ENCODE results near the gene EML6. TPM values are rescaled to one million over a fixed set of nuclear protein-coding genes. Genes with fewer than 3 reads are reported as not detected.
"Not testable (repeated sequence)": the region's sequence is repeated elsewhere in the genome, so short reads cannot be mapped to it uniquely, and the experiment has no call there.

EML6 gene
- total RNA-seq, 1 donor from 2014 or later, result 1.6 TPM

DNA sequence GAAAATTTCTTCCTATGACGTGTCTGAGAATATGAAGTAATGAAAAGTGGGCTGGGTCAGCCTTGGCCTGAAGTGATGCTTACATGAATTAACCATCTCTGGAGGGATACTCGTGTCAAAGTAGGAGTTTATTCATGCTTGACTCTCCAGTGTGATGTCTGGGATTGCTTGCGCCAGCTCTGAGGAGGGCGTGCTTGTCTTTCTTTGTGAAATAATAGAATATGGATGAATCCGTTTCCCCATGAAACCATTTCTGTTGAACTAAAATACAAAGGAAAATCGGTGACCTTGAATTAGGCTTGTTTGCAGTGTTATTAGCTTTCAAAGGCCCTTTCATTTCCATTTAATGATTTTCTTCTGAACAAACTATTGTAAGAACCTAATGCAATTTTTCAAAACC lies 77.9 kb downstream of the EML6 start:
- no peak for DNase-seq (ENCODE audit: low read depth)

- no peak for DNase-seq (ENCODE audit: low read depth)
Measured at GRCh38 chr2:54803783-54804751, 80.6 kb downstream of the EML6 start.

DNA sequence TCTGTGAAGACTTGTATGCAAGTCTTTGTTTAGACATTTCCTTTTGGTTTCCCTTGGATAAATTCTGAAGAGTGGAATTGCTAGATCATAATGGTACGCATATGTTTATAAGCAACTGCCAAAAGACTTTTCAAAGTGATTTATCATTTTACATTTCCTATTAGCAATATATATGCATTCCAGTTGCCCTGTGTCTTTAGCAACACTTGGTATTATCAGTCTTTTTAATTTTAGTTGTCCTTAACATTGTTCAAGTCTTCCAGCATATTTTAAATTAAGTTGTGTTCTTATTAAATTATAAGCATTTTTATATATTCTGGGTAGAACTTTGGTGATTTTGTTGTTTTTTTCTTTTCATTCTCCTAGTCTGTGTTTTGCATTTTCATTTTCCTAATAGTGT lies 81.8 kb downstream of the EML6 start:
- no peak for DNase-seq (ENCODE audit: low read depth)

DNA sequence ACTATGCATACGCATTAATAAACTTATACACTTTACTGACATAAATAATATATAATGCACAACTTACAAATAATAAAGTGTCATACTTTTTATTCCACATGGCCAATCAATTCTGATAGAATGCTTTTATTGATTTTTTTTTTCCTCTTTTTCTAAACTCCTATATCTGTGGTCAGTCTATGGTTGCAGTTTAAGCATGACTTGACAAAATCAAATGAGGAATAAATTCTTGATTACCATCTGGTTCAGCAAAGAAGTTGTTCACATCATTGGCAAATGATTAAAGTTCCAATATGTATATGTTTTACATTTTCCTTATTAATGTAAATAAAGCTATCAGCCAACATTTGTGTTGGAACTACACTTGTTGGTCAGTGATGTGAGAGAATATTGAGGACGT lies 83.5 kb downstream of the EML6 start:
- no peak for DNase-seq (ENCODE audit: low read depth)

DNA sequence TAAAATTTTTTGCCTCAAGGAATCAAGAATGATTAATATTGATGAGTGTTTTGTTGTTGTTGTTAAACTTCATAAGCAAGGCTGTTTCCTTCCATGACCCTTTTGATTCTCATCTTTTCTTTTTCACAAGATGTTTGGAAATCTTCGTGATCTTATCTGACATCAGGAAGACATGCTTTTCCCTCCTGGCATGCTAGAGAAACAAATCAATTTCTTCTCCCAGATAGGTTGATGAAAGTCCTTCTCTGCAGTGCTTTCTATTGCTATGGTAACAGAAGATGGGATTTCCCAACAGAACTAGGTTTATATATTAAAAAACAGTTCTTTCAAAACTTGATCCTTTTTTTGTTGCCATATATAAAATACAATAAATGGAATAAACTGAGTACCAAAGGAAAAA lies 85.2 kb downstream of the EML6 start:
- DNase-seq (ENCODE audit: low read depth), result peak; percentile 7

GRCh38 chr2:54809819-54810218 lies 86.4 kb downstream of the EML6 start:
- DNase-seq (ENCODE audit: low read depth), result peak; percentile 44

DNA sequence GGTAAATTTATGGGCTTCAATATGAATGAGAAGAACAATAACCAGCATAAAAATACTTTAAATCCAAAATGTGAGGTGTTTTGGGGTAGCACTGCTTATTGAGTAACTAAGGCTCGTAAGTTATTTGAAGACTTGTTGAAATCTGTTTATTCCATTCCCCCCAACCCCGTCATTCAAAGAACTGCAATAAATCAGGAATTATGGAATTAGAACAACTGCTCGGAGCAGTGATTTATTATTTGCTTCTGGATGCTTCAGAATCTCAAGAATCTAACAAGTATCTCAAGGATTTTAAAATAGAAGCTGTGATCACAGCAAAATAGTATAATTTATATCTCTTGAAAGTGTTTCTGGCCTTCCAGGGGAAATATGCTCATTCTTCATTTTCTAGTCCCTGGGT lies 86.8 kb downstream of the EML6 start:
- DNase-seq (ENCODE audit: low read depth), result no peak

DNA sequence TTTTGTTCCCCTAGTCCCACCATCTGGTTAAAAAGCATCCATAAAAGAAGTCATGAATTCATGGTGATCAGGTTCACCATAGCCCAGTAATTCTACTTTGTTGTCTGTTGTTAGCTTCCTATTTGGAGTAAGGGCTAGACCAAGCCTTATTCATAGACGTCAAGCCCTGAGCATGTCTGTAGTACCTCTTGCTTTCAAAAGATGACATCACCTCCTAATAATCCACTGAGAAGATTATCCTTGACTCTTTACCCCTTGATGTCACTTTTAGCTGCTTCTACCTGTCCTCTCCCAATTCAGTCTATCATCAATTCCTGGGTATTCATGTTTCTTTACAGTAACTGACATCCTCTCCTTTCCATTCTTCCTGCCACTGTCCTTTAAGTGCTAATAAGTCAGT lies 90.1 kb downstream of the EML6 start:
- DNase-seq (ENCODE audit: low read depth), result no peak

DNA sequence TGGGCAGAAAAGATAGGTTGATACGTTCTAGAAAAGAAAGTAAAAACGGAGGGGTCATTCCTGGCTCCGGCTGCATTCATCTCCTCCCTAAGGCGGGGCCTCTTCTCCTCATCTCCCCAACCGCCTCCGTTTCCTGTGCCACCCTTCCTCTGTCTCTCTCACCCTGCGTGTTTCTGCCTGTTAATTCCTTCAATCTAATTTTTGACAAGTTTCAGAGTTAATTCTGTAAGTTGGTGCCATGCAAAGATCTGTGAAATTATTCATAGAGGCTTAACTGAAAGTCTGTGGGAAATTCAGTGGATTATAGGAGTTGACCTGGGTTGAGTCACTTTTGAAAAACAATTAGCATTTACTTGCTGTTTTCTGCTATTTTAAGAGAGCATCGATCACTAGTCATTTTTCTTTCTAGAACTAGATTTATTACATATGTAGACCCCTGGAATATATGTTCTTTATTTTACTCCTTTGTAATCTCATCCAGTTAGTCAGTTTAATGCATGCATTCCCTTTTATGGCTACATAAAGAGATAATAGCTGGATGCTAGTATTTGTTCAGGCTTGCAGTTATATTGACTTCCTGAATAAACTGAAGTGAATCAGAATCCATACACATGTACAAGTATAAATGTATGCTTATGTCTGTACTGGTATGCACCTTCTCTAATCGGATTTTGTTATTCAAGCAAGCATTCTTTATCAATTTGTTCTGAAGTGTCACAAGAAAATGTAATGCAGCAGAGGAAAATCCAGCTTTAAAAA lies 91.1 kb downstream of the EML6 start:
- DNase-seq (ENCODE audit: low read depth), result no peak

- DNase-seq (ENCODE audit: low read depth), result peak; percentile 21
Measured at GRCh38 chr2:54815148-54815539, 91.7 kb downstream of the EML6 start.

GRCh38 chr2:54818226-54818625 lies 94.8 kb downstream of the EML6 start:
- DNase-seq (ENCODE audit: low read depth), result no peak

GRCh38 chr2:54820558-54820957 lies 97.1 kb downstream of the EML6 start:
- DNase-seq (ENCODE audit: low read depth), result no peak

GRCh38 chr2:54824567-54824966 lies 101.1 kb downstream of the EML6 start:
- DNase-seq (ENCODE audit: low read depth), result no peak

GRCh38 chr2:54830546-54830945 lies 107.1 kb downstream of the EML6 start:
- no peak for DNase-seq (ENCODE audit: low read depth)

- no peak for DNase-seq (ENCODE audit: low read depth)
Measured at GRCh38 chr2:54831480-54831879, 108.0 kb downstream of the EML6 start.

- DNase-seq (ENCODE audit: low read depth), result no peak
Measured at GRCh38 chr2:54834721-54835120, 111.3 kb downstream of the EML6 start.

- no peak for DNase-seq (ENCODE audit: low read depth)
Measured at GRCh38 chr2:54836477-54836876, 113.0 kb downstream of the EML6 start.

GRCh38 chr2:54838585-54839035 lies 115.1 kb downstream of the EML6 start:
- DNase-seq (ENCODE audit: low read depth), result peak; percentile 62

- DNase-seq (ENCODE audit: low read depth), result peak; percentile 80
Measured at GRCh38 chr2:54839461-54840255, 116.2 kb downstream of the EML6 start.

DNA sequence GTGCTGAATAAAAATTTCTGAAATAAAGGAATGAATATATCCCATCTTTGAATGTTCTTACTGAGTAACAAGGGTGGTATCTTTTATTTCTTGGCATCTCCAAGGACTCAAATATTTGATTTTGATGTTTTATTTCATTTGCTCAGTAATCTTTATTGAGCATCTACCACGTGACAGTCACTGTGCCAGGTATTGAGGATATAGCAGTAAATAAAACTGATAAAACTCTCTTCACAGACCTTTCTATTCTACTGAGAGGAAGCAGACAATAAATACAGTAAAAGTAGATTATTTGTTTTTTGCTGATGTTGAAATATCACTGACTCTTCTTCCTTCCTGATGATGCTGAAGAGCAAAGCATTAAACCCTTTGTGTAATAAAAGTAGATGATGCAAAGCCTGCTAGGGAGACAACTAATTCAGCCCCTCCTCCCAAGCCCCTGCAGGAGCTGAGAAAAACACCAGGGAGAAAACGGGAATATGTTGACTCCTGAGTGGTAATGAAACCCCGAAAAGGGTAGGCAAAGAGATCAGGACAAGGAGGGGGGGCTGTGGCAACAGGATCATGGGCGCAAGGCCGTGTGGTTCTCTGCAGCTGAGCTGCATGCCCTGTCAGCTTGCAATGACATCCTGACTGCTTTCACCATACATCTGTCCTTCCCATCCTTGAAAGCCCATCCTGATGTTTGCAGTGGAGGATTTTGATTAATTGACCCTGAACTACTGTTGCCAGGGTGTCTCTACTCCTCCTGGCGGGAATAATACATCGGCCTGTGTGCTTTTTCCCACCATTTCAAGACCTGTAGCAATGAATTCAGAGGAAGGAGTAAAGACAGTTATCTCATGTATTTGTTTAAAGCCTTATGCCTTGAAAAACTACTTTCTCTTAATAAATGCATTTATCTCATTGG lies 117.4 kb downstream of the EML6 start:
- no peak for DNase-seq (ENCODE audit: low read depth)

DNA sequence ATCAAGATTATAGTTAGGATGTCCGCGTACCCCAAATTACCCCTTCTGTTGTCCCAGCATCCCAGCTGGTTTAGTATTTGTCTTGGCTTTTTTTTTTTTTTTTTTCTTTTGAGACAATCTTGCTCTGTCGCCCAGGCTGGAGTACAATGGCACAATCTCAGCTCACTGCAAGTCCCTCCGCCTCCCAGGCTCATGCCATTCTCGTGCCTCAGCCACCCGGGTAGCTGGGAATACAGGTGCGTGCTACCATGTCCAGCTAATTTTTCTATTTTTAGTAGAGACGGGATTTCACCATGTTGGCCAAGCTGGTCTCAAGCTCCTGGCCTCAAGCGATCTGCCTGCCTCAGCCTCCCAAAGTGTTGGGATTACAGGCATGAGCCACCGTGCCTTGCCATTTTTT lies 118.0 kb downstream of the EML6 start:
- not testable (repeated sequence) for DNase-seq (ENCODE audit: low read depth)

Measured in renal cortical epithelial cell (primary cell).